Measurements from ENCODE around the gene SAMD11. TPM values are rescaled to one million over a fixed set of nuclear protein-coding genes. Genes with fewer than 3 reads are reported as not detected.

The SAMD11 gene
- total and polyA plus RNA-seq, 10 of the 15 experiments (the other 5 are each of a cell fraction or from before 2014, with no cell fraction given), result 0.04 to 0.31 (median 0.19) TPM; not detected in 6

GRCh38 chr1:982765-983436 is 59.2 kb downstream of the SAMD11 start (continued):
- TF ChIP-seq SMAD5 (IDR thresholded peaks at IDR 0.05; ENCODE audit: low read depth), result no peak

DNA sequence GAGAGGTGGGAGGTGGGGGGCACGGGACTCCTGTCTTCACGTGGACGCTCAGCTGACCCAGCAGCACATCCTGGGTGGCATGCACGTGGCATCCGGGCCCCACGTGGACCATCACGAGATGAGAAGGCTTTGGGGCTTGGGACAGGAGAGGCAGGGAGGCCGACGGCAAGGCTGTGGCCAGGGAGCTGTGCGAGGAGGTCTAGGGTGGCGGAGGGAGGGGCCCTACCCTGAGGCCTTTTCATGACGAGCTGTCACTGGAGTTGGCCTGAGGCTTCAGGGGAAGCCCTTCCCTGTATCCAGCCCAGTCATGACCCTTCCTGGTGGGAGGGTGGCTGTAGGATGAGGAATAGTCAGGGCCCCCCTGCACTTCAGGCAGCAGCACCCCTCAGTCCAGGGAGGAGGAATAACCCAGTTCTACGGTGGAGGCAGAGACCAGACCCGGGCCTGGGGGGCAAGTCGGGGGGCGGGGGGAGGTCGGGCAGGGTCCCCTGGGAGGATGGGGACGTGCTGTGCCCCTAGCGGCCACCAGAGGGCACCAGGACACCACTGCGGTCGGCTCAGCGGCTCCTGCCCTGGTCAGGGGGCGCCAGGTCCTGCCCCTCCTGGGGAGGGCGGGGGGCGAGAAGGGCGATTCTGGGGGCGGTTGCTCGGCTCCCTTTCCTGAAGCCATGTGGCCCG is 60.2 kb downstream of the SAMD11 start:
- intact Hi-C loops (cut with micrococcal nuclease; ENCODE audit: unreplicated experiment), result loop anchor here (1.0 to 2.0 kb wide), 2 partner anchors 79 to 309 kb away; no protein-coding TSS in a partner anchor
- POLR2A ChIA-PET, result interaction anchor here (0.7 to 1.0 kb wide), 2 partner anchors 29 to 322 kb away, joined by 3 to 7 read pairs; partner anchors contain the start of gene ISG15
- RAD21 ChIA-PET (ENCODE audit: unreplicated experiment), result interaction anchor here (0.7 to 2.4 kb wide), 19 partner anchors 9 to 308 kb away, joined by 3 to 19 read pairs (median 3); partner anchors contain the start of genes AGRN, C1orf159 and ISG15

More for the DNA sequence above, 60.2 kb downstream of the SAMD11 start:
- TF ChIP-seq IKZF1 (conservative IDR thresholded peaks at IDR 0.05), result 0 out of 2 replicates have a peak, but pooled peaks have one; percentile 15
- TF ChIP-seq TCF12 (IDR thresholded peaks at IDR 0.05; ENCODE audit: low read depth, low read length), result 0 out of 2 replicates have a peak, but pooled peaks have one; percentile 13
- TF ChIP-seq NFIC (IDR thresholded peaks at IDR 0.05; ENCODE audit: low read depth, low read length), result no peak
- TF ChIP-seq YY1 (IDR thresholded peaks at IDR 0.05; ENCODE audit: low read depth, low read length), result 0 out of 2 replicates have a peak, but pooled peaks have one; percentile 39
- TF ChIP-seq BHLHE40 (IDR thresholded peaks at IDR 0.05; ENCODE audit: borderline replicate concordance in 1 of 2, low read depth in 2 of 2, low read length in 1 of 2), result peak in 1 of 2 experiments; percentile 19; a peak in 1 of 4 replicates
- TF ChIP-seq, protein P1, sequence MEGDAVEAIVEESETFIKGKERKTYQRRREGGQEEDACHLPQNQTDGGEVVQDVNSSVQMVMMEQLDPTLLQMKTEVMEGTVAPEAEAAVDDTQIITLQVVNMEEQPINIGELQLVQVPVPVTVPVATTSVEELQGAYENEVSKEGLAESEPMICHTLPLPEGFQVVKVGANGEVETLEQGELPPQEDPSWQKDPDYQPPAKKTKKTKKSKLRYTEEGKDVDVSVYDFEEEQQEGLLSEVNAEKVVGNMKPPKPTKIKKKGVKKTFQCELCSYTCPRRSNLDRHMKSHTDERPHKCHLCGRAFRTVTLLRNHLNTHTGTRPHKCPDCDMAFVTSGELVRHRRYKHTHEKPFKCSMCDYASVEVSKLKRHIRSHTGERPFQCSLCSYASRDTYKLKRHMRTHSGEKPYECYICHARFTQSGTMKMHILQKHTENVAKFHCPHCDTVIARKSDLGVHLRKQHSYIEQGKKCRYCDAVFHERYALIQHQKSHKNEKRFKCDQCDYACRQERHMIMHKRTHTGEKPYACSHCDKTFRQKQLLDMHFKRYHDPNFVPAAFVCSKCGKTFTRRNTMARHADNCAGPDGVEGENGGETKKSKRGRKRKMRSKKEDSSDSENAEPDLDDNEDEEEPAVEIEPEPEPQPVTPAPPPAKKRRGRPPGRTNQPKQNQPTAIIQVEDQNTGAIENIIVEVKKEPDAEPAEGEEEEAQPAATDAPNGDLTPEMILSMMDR (IDR thresholded peaks at IDR 0.05 in 2 of 3, conservative IDR thresholded peaks at IDR 0.05 in 1 of 3; ENCODE audit: control insufficient read depth in 2 of 3, extremely low read depth in 1 of 3, insufficient read depth in 1 of 3, low read depth in 3 of 3, low read length in 3 of 3), result peak; percentile 56 to 97 (median 78)
- TF ChIP-seq RUNX3 (IDR thresholded peaks at IDR 0.05; ENCODE audit: low read length), result peak; percentile 61
- peak; percentile 90 for TF ChIP-seq MEF2B (IDR thresholded peaks at IDR 0.05; ENCODE audit: partially characterized antibody, poor library complexity, severe bottlenecking)
- no peak for TF ChIP-seq MYB (IDR thresholded peaks at IDR 0.05; ENCODE audit: borderline replicate concordance, low read depth, low read length)
- peak; percentile 57 for TF ChIP-seq SMC3 (IDR thresholded peaks at IDR 0.05; ENCODE audit: borderline replicate concordance, low read length)
- TF ChIP-seq RAD21 (IDR thresholded peaks at IDR 0.05; ENCODE audit: insufficient read depth, low read depth, low read length), result peak; percentile 79
- no peak for TF ChIP-seq MYC (IDR thresholded peaks at IDR 0.05; ENCODE audit: insufficient read depth, insufficient read length, insufficient replicate concordance, low read length, severe bottlenecking)
- BruUV-seq (replicated peaks), result no TSS peak
- Histone ChIP-seq H3K4me2 (ENCODE audit: control insufficient read depth, insufficient read depth) (no peak overlapping the region), H3K27ac (ENCODE audit: control insufficient read depth, insufficient read depth) (no peak overlapping the region), H3K9me3 (replicated peaks; ENCODE audit: control insufficient read depth, insufficient read depth, low read length) (no peaks in the 10 kb centered on the region), H3K79me2 (ENCODE audit: control insufficient read depth, insufficient read depth, low read length) (no peaks in the 10 kb centered on the region), H2AFZ (ENCODE audit: control insufficient read depth, low read depth, low read length) (no peak overlapping the region), H4K20me1 (ENCODE audit: control insufficient read depth, insufficient read depth) (no peaks in the 10 kb centered on the region), H3K36me3 (ENCODE audit: control insufficient read depth in 2 of 2, insufficient read depth in 2 of 2, low read length in 1 of 2) (no peaks in the 10 kb centered on the region), H3K4me1 (ENCODE audit: control insufficient read depth, insufficient read depth, low read length) (no peaks in the 10 kb centered on the region), H3K4me3 (no peak overlapping the region), H3K27me3 (replicated peaks in 1 of 2; ENCODE audit: control insufficient read depth in 2 of 2, insufficient read depth in 2 of 2, low read length in 1 of 2) (no peaks in the 10 kb centered on the region), H3K9ac (ENCODE audit: control insufficient read depth, insufficient read depth, low read length) (no peak overlapping the region)
- DNase-seq (ENCODE audit: low read depth, low spot score), result no peak
- in situ Hi-C loops (cut with MboI), result loop anchor here (5.0 kb wide), 1 partner anchor 78 kb away; no protein-coding TSS in a partner anchor
- FAIRE-seq, result no peak
- 4% methylated on average over 20 of the region's 29 CpGs for WGBS (ENCODE audit: insufficient coverage, insufficient replicate concordance, low lambda C conversion rate, missing lambda C conversion rate)
- peak; percentile 88 for ATAC-seq
- CTCF ChIA-PET, result interaction anchor here (0.7 to 8.0 kb wide), 20 partner anchors 9 to 388 kb away, joined by 3 to 71 read pairs (median 6); partner anchors contain the start of genes ISG15 and NOC2L
- SMC1A ChIA-PET (ENCODE audit: uncharacterized antibody, unreplicated experiment), result interaction anchor here (0.6 to 2.7 kb wide), 11 partner anchors 14 to 307 kb away, joined by 3 to 13 read pairs (median 4); partner anchors contain the start of gene ISG15
